Liver (tissue), 9 donors: ENCODE measurements around the gene ZFP36L1. TPM values are rescaled to one million over a fixed set of nuclear protein-coding genes. Genes with fewer than 3 reads are reported as not detected.

Experiments
- DNase-seq: peaks from one replicate; pipeline ENCODE4 v3.0.0-alpha.2; 2017; ENCODE audit warnings: low spot score
- H3K27ac ChIP-seq, 2 donors: one replicate each; pipeline ENCODE4 v1.7.0; 2013; ENCODE audit warnings: inconsistent platforms in 2 of 2, low read length in 2 of 2, control low read depth in 1 of 2, low read depth in 1 of 2, mild to moderate bottlenecking in 1 of 2
- H3K27me3 ChIP-seq, 4 donors: one replicate each; pipeline versions ENCODE4 v1.6.1 to v1.7.0; 2013; ENCODE audit warnings: low read length in 3 of 4, inconsistent platforms in 1 of 4, mild to moderate bottlenecking in 1 of 4, moderate library complexity in 1 of 4; ENCODE audit not compliant: control insufficient read depth in 4 of 4, insufficient read depth in 4 of 4
- H3K36me3 ChIP-seq, 4 donors: one replicate each; pipeline versions ENCODE4 v1.6.1 to v1.7.0; 2013; ENCODE audit warnings: low read length in 3 of 4, mild to moderate bottlenecking in 3 of 4, low read depth in 1 of 4, moderate library complexity in 1 of 4; ENCODE audit not compliant: control insufficient read depth in 4 of 4, insufficient read depth in 3 of 4
- H3K4me1 ChIP-seq, 4 donors: one replicate each; pipeline versions ENCODE4 v1.6.1 to v1.7.0; 2013; ENCODE audit warnings: low read length in 3 of 4, mild to moderate bottlenecking in 3 of 4, moderate library complexity in 1 of 4; ENCODE audit not compliant: control insufficient read depth in 4 of 4, insufficient read depth in 4 of 4
- H3K4me3 ChIP-seq, 3 donors: one replicate each; pipeline versions ENCODE4 v1.6.1 to v1.7.0; 2013; ENCODE audit warnings: low read length in 3 of 3, control low read depth in 1 of 3, low read depth in 1 of 3, mild to moderate bottlenecking in 1 of 3
- H3K9ac ChIP-seq, 2 donors: one replicate each; pipeline ENCODE4 v1.7.0; 2013; ENCODE audit warnings: low read length in 2 of 2, mild to moderate bottlenecking in 2 of 2, moderate library complexity in 2 of 2, control low read depth in 1 of 2, low read depth in 1 of 2
- H3K9me3 ChIP-seq, 4 donors: one replicate each; pipeline versions ENCODE4 v1.6.1 to v1.7.0; 2013; ENCODE audit warnings: low read length in 3 of 4; ENCODE audit not compliant: control insufficient read depth in 4 of 4
- EGR1 ChIP-seq, 2 donors: IDR thresholded peaks; 2 replicates each; pipeline ENCODE4 v1.6.1; 2016 to 2018; ENCODE audit warnings: antibody characterized with exemption in 2 of 2, low read depth in 2 of 2
- FOXA1 ChIP-seq: IDR thresholded peaks from 2 replicates; pipeline ENCODE4 v1.6.1; 2016; ENCODE audit warnings: antibody characterized with exemption
- FOXA2 ChIP-seq: IDR thresholded peaks from 2 replicates; pipeline ENCODE4 v1.6.1; 2016; ENCODE audit warnings: antibody characterized with exemption
- GABPA ChIP-seq, 2 donors: IDR thresholded peaks in 1 of 2; conservative IDR thresholded peaks in 1 of 2; 2 replicates each; pipeline ENCODE4 v1.6.1; 2016; ENCODE audit warnings: antibody characterized with exemption in 2 of 2, mild to moderate bottlenecking in 1 of 2, moderate library complexity in 1 of 2
- HNF4A ChIP-seq, 2 donors: conservative IDR thresholded peaks; 2 replicates each; pipeline ENCODE4 v1.6.1; 2016; ENCODE audit warnings: antibody characterized with exemption in 2 of 2, mild to moderate bottlenecking in 2 of 2
- HNF4G ChIP-seq: IDR thresholded peaks from 2 replicates; pipeline ENCODE4 v1.6.1; 2016; ENCODE audit warnings: antibody characterized with exemption
- JUND ChIP-seq, 2 donors: IDR thresholded peaks; 2 replicates each; pipeline ENCODE4 v1.6.1; 2016; ENCODE audit warnings: antibody characterized with exemption in 2 of 2
- NR2F2 ChIP-seq: IDR thresholded peaks from 2 replicates; pipeline ENCODE4 v1.6.1; 2016; ENCODE audit warnings: antibody characterized with exemption
- RAD21 ChIP-seq, 2 donors: IDR thresholded peaks; 2 replicates each; pipeline ENCODE4 v1.6.1; 2016; ENCODE audit warnings: antibody characterized with exemption in 2 of 2, mild to moderate bottlenecking in 2 of 2
- RXRA ChIP-seq, 2 donors: IDR thresholded peaks; 2 replicates each; pipeline ENCODE4 v1.6.1; 2017 to 2018; ENCODE audit warnings: antibody characterized with exemption in 2 of 2, mild to moderate bottlenecking in 1 of 2
- SP1 ChIP-seq: IDR thresholded peaks from 2 replicates; pipeline ENCODE4 v1.6.1; 2018; ENCODE audit warnings: antibody characterized with exemption, mild to moderate bottlenecking
- TAF1 ChIP-seq: conservative IDR thresholded peaks from 2 replicates; pipeline ENCODE4 v1.6.1; 2016; ENCODE audit warnings: antibody characterized with exemption, mild to moderate bottlenecking
- YY1 ChIP-seq: IDR thresholded peaks from 2 replicates; pipeline ENCODE4 v1.6.1; 2016; ENCODE audit warnings: antibody characterized with exemption, mild to moderate bottlenecking
- WGBS: extraction: QIAGEN DNeasy Blood & Tissue Kit; methylation state at CpG from one replicate; pipeline ENCODE4 v1.1.7; 2013; 5-methylcytosine and 5-hydroxymethylcytosine counted together
- polyA plus RNA-seq, 2 donors: library from polyadenylated mRNA; stranded (reverse) in 1 of 2; unstranded in 1 of 2; fragments of 200-250 nt in 1 of 2; fragments of >200 nt in 1 of 2; fragmentation: Nextera tagmentation in 1 of 2; extraction: Ambion mirVana in 1 of 2; gene quantifications; one replicate each; pipeline versions ENCODE4 v1.2.1 to v1.2.3, GENCODE V29; 2013 to 2015
- total RNA-seq, 2 donors: library from RNA; depleted of rRNA; stranded (reverse); fragments of >200 nt; gene quantifications; one replicate each; pipeline ENCODE4 v1.2.3, GENCODE V29; 2014
- TF ChIP-seq, protein P1 (sequence below): fragments of 150-350 bp; IDR thresholded peaks from 2 replicates; pipeline ENCODE4 v1.5.1; 2017; ENCODE audit warnings: improper control_type of control experiment, low read depth, low read length; ENCODE audit not compliant: missing input control
- TF ChIP-seq, protein P2 (sequence below): IDR thresholded peaks from 2 replicates; pipeline ENCODE4 v1.6.1; 2016; ENCODE audit warnings: antibody characterized with exemption
- TF ChIP-seq, protein P3 (sequence below): IDR thresholded peaks from 2 replicates; pipeline ENCODE4 v1.6.1; 2016; ENCODE audit warnings: antibody characterized with exemption, mild to moderate bottlenecking
- TF ChIP-seq, protein P4 (sequence below): IDR thresholded peaks from 2 replicates; pipeline ENCODE4 v1.6.1; 2016; ENCODE audit warnings: antibody characterized with exemption
- TF ChIP-seq, protein P5 (sequence below): IDR thresholded peaks from 2 replicates; pipeline ENCODE4 v1.6.1; 2016; ENCODE audit warnings: antibody characterized with exemption
- donor health status: healthy.
- donor health status: healthy.
- donor health status: healthy.
- donor health status: healthy.
- donor health status: healthy.

Gene ZFP36L1, protein sequence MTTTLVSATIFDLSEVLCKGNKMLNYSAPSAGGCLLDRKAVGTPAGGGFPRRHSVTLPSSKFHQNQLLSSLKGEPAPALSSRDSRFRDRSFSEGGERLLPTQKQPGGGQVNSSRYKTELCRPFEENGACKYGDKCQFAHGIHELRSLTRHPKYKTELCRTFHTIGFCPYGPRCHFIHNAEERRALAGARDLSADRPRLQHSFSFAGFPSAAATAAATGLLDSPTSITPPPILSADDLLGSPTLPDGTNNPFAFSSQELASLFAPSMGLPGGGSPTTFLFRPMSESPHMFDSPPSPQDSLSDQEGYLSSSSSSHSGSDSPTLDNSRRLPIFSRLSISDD
- 10 to 100 TPM; 25.0 to 58.2 TPM for total RNA-seq
- 100 to 1,000 TPM in 1 of 2 donors, 10 to 100 TPM in 1; 80.8 to 170 TPM for polyA plus RNA-seq

DNA sequence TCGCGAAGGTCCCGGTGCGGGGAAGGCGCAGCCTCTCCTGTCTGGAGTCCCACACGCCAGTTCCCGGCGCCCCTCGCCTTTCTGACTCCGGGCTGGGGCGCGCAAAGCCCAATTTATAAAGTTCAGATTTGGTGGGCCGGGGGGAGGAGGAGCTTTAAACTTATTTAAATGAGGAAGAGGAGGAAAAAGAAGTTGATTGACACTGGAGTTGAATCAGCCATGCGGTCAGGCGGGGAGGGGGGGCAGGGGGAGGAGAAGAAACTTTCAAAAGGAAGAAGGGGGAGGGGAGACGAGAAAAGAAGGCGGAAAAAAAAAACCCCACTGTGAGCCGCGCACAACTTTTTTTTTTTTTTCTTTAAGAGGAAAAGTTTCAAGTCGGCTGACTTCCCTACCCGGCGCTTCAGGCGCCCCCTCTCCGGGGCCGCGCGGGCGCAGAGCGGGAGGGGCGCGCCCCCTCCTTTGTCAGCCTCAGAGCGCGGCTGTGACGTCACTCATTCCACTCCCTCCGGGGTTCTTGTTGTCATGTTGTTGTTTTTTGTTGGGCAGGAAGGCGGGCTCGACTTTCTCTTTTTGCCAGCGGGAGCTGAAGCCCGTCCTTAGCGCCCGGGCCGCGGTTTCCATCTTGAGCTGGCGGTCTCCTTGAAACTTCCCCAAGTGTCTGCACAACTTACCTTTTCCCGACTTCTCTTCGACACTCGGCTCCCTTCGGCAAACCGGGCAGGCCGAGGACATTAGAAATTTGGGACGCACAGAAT lies at the start of gene ZFP36L1:
Gene ZFP36L1, minus strand, starts transcription at position 89 of the 755 bp plus-strand sequence. CDS start 129 bp downstream, outside the sequence.
- H3K9me3 ChIP-seq: no peaks in the 10 kb centered on the region
- H3K36me3 ChIP-seq: peaks cover 0 to 6% (median 2%) of the 10 kb centered on the region in 4 donors
- H3K27me3 ChIP-seq: no peaks in the 10 kb centered on the region
- TF ChIP-seq, protein P1, sequence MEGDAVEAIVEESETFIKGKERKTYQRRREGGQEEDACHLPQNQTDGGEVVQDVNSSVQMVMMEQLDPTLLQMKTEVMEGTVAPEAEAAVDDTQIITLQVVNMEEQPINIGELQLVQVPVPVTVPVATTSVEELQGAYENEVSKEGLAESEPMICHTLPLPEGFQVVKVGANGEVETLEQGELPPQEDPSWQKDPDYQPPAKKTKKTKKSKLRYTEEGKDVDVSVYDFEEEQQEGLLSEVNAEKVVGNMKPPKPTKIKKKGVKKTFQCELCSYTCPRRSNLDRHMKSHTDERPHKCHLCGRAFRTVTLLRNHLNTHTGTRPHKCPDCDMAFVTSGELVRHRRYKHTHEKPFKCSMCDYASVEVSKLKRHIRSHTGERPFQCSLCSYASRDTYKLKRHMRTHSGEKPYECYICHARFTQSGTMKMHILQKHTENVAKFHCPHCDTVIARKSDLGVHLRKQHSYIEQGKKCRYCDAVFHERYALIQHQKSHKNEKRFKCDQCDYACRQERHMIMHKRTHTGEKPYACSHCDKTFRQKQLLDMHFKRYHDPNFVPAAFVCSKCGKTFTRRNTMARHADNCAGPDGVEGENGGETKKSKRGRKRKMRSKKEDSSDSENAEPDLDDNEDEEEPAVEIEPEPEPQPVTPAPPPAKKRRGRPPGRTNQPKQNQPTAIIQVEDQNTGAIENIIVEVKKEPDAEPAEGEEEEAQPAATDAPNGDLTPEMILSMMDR: peak; percentile 2
- TF ChIP-seq, protein P2, sequence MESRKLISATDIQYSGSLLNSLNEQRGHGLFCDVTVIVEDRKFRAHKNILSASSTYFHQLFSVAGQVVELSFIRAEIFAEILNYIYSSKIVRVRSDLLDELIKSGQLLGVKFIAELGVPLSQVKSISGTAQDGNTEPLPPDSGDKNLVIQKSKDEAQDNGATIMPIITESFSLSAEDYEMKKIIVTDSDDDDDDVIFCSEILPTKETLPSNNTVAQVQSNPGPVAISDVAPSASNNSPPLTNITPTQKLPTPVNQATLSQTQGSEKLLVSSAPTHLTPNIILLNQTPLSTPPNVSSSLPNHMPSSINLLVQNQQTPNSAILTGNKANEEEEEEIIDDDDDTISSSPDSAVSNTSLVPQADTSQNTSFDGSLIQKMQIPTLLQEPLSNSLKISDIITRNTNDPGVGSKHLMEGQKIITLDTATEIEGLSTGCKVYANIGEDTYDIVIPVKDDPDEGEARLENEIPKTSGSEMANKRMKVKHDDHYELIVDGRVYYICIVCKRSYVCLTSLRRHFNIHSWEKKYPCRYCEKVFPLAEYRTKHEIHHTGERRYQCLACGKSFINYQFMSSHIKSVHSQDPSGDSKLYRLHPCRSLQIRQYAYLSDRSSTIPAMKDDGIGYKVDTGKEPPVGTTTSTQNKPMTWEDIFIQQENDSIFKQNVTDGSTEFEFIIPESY: peak; percentile 26
- TF ChIP-seq RXRA (IDR thresholded peaks at IDR 0.05) (peak in 1 of 2 donors; percentile 39), GABPA (IDR thresholded peaks at IDR 0.05 in 1 of 2, conservative IDR thresholded peaks at IDR 0.05 in 1 of 2) (no peak), JUND (IDR thresholded peaks at IDR 0.05) (peak; percentile 13 to 66), HNF4G (no peak), EGR1 (IDR thresholded peaks at IDR 0.05; ENCODE audit: low read depth in 2 of 2) (peak in 1 of 2 donors; percentile 31), HNF4A (conservative IDR thresholded peaks at IDR 0.05) (no peak), SP1 (peak; percentile 73), RAD21 (IDR thresholded peaks at IDR 0.05) (peak in 1 of 2 donors; percentile 59), NR2F2 (peak; percentile 35), TAF1 (peak; percentile 98), YY1 (peak; percentile 93), FOXA2 (no peak), FOXA1 (peak; percentile 41)
- TF ChIP-seq, protein P3, sequence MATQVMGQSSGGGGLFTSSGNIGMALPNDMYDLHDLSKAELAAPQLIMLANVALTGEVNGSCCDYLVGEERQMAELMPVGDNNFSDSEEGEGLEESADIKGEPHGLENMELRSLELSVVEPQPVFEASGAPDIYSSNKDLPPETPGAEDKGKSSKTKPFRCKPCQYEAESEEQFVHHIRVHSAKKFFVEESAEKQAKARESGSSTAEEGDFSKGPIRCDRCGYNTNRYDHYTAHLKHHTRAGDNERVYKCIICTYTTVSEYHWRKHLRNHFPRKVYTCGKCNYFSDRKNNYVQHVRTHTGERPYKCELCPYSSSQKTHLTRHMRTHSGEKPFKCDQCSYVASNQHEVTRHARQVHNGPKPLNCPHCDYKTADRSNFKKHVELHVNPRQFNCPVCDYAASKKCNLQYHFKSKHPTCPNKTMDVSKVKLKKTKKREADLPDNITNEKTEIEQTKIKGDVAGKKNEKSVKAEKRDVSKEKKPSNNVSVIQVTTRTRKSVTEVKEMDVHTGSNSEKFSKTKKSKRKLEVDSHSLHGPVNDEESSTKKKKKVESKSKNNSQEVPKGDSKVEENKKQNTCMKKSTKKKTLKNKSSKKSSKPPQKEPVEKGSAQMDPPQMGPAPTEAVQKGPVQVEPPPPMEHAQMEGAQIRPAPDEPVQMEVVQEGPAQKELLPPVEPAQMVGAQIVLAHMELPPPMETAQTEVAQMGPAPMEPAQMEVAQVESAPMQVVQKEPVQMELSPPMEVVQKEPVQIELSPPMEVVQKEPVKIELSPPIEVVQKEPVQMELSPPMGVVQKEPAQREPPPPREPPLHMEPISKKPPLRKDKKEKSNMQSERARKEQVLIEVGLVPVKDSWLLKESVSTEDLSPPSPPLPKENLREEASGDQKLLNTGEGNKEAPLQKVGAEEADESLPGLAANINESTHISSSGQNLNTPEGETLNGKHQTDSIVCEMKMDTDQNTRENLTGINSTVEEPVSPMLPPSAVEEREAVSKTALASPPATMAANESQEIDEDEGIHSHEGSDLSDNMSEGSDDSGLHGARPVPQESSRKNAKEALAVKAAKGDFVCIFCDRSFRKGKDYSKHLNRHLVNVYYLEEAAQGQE: peak; percentile 95
- TF ChIP-seq, protein P4, sequence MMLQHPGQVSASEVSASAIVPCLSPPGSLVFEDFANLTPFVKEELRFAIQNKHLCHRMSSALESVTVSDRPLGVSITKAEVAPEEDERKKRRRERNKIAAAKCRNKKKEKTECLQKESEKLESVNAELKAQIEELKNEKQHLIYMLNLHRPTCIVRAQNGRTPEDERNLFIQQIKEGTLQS: peak; percentile 58
- TF ChIP-seq, protein P5, sequence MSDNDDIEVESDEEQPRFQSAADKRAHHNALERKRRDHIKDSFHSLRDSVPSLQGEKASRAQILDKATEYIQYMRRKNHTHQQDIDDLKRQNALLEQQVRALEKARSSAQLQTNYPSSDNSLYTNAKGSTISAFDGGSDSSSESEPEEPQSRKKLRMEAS: no peak
- under 1% methylated on average over 51 of the region's 51 CpGs for WGBS
- DNase-seq: peak; percentile 85
- H3K4me3 ChIP-seq: peak within 1 kb of the TSS; percentile 64 to 95 (median 94)
- peak within 1 kb of the TSS; percentile 99 to 100 for H3K27ac ChIP-seq
- H3K4me1 ChIP-seq: peaks cover 2 to 17% (median 6%) of the 10 kb centered on the region in 4 donors
- H3K9ac ChIP-seq: peak within 1 kb of the TSS; percentile 99 to 100
